ENCODE data around the gene HOOK2. TPM values are rescaled to one million over a fixed set of nuclear protein-coding genes. Genes with fewer than 3 reads are reported as not detected.

The HOOK2 gene
- total RNA-seq, 1 experiment from 2014 or later = 96.3 TPM

- DNase-seq (ENCODE audit: low read depth, low spot score) = no peak
- peak overlapping the region; percentile 93 for H3K9ac ChIP-seq (ENCODE audit: low read length)
- H3K4me3 ChIP-seq (replicated peaks in 1 of 2; ENCODE audit: low read depth in 1 of 2, low read length in 2 of 2) = peak overlapping the region; percentile 77 to 84
- TF ChIP-seq TCF7L2 (IDR thresholded peaks at IDR 0.05; ENCODE audit: borderline replicate concordance, extremely low read depth, insufficient read depth, insufficient read length) (no peak), ZFX (IDR thresholded peaks at IDR 0.05) (peak; percentile 61)
- H3K36me3 ChIP-seq (ENCODE audit: control insufficient read depth in 1 of 2, insufficient read depth in 2 of 2, low read length in 2 of 2) = no peaks in the 10 kb centered on the region
- ChIA-PET RAD21 (ENCODE audit: low non-redundant PET in 1 of 2, low total read pairs in 2 of 2, uncharacterized antibody in 2 of 2, unreplicated experiment in 2 of 2) (interaction anchor here in 1 of 2 experiments (1.2 kb wide), 1 partner anchor 10 kb away, joined by 4 read pairs; no protein-coding TSS in a partner anchor), POLR2A (interaction anchor here (1.5 kb wide), 1 partner anchor 865 kb away, joined by 3 read pairs; the partner anchor contains the start of gene ZNF700), CTCF (interaction anchor here (1.8 to 7.4 kb wide), 2 partner anchors 13 to 23 kb away, joined by 9 to 88 read pairs; partner anchors contain the start of gene HOOK2)
- no peaks in the 10 kb centered on the region for H3K9me2 ChIP-seq (ENCODE audit: insufficient read depth)
- no peaks in the 10 kb centered on the region for H3K27me3 ChIP-seq (ENCODE audit: insufficient read depth, low read length)
- intact Hi-C loops (cut with micrococcal nuclease) = no loop called here
- BruUV-seq (replicated peaks) = no TSS peak
- peak overlapping the region; percentile 99 for H3K4me2 ChIP-seq (ENCODE audit: low read length)
- no peak overlapping the region for H2AFZ ChIP-seq (ENCODE audit: low read depth, low read length, poor library complexity, severe bottlenecking)
- H3K27ac ChIP-seq (ENCODE audit: low read depth, low read length) = peak overlapping the region; percentile 96
- no peaks in the 10 kb centered on the region for H4K20me1 ChIP-seq (ENCODE audit: insufficient read depth)
- H3K79me2 ChIP-seq (ENCODE audit: insufficient read depth, low read length) = peaks cover 19% of the 10 kb centered on the region
- peaks cover 63 to 92% of the 10 kb centered on the region in 2 experiments for H3K4me1 ChIP-seq (ENCODE audit: control insufficient read depth in 1 of 2, insufficient read depth in 2 of 2, low read length in 2 of 2)
- H3K9me3 ChIP-seq (ENCODE audit: control insufficient read depth in 1 of 2, insufficient read depth in 1 of 2, low read depth in 1 of 2, low read length in 2 of 2) = no peaks in the 10 kb centered on the region
- peak; percentile 3 for ATAC-seq
Observed at GRCh38 chr19:12789098-12789903, 13.9 kb upstream of the HOOK2 start.

- H3K27me3 ChIP-seq (ENCODE audit: insufficient read depth, low read length) = no peaks in the 10 kb centered on the region
- peak overlapping the region; percentile 77 to 84 for H3K4me3 ChIP-seq (replicated peaks in 1 of 2; ENCODE audit: low read depth in 1 of 2, low read length in 2 of 2)
- H3K9ac ChIP-seq (ENCODE audit: low read length) = peak overlapping the region; percentile 93
- H4K20me1 ChIP-seq (ENCODE audit: insufficient read depth) = no peaks in the 10 kb centered on the region
- no peaks in the 10 kb centered on the region for H3K9me3 ChIP-seq (ENCODE audit: control insufficient read depth in 1 of 2, insufficient read depth in 1 of 2, low read depth in 1 of 2, low read length in 2 of 2)
- TSS peak; percentile 57 for BruUV-seq (replicated peaks)
- H3K36me3 ChIP-seq (ENCODE audit: control insufficient read depth in 1 of 2, insufficient read depth in 2 of 2, low read length in 2 of 2) = no peaks in the 10 kb centered on the region
- H3K4me1 ChIP-seq (ENCODE audit: control insufficient read depth in 1 of 2, insufficient read depth in 2 of 2, low read length in 2 of 2) = peaks cover 64 to 92% of the 10 kb centered on the region in 2 experiments
- ChIA-PET RAD21 (ENCODE audit: low non-redundant PET in 1 of 2, low total read pairs in 2 of 2, uncharacterized antibody in 2 of 2, unreplicated experiment in 2 of 2) (interaction anchor here in 1 of 2 experiments (1.2 kb wide), 1 partner anchor 10 kb away, joined by 4 read pairs; no protein-coding TSS in a partner anchor), CTCF (interaction anchor here (1.8 to 7.4 kb wide), 2 partner anchors 12 to 23 kb away, joined by 9 to 88 read pairs; partner anchors contain the start of gene HOOK2), POLR2A (interaction anchor here (1.5 kb wide), 1 partner anchor 864 kb away, joined by 3 read pairs; the partner anchor contains the start of gene ZNF700)
- no peaks in the 10 kb centered on the region for H3K9me2 ChIP-seq (ENCODE audit: insufficient read depth)
- intact Hi-C loops (cut with micrococcal nuclease) = no loop called here
- ATAC-seq (no peak), DNase-seq (ENCODE audit: low read depth, low spot score) (no peak)
- peaks cover 19% of the 10 kb centered on the region for H3K79me2 ChIP-seq (ENCODE audit: insufficient read depth, low read length)
- peak overlapping the region; percentile 96 for H3K27ac ChIP-seq (ENCODE audit: low read depth, low read length)
- TF ChIP-seq RAD21 (IDR thresholded peaks at IDR 0.05; ENCODE audit: low read depth) (no peak), POLR2A (IDR thresholded peaks at IDR 0.05; ENCODE audit: borderline replicate concordance, extremely low read depth, insufficient read depth, insufficient read length) (no peak), CTCF (IDR thresholded peaks at IDR 0.05 in 2 of 3, conservative IDR thresholded peaks at IDR 0.05 in 1 of 3; ENCODE audit: borderline replicate concordance in 1 of 3, insufficient read depth in 1 of 3, low read depth in 2 of 3, low read length in 2 of 3) (no peak), POLR2AphosphoS5 (IDR thresholded peaks at IDR 0.05; ENCODE audit: low read depth, low read length) (peak; percentile 48), SIN3A (IDR thresholded peaks at IDR 0.05; ENCODE audit: low read depth) (no peak), ELF1 (IDR thresholded peaks at IDR 0.05; ENCODE audit: borderline replicate concordance, low read depth) (no peak), CBX3 (IDR thresholded peaks at IDR 0.05; ENCODE audit: low read depth) (no peak), ZFX (IDR thresholded peaks at IDR 0.05) (0 out of 2 replicates have a peak, but pooled peaks have one; percentile 14), CEBPB (IDR thresholded peaks at IDR 0.05; ENCODE audit: low read depth) (no peak), YY1 (IDR thresholded peaks at IDR 0.05; ENCODE audit: extremely low read depth, insufficient replicate concordance, low read depth, low read length) (peak; percentile 38), ZBTB33 (IDR thresholded peaks at IDR 0.05; ENCODE audit: extremely low read depth, insufficient replicate concordance, low read length) (peak; percentile 47), EZH2 (IDR thresholded peaks at IDR 0.05) (no peak), TCF7L2 (IDR thresholded peaks at IDR 0.05; ENCODE audit: borderline replicate concordance, extremely low read depth, insufficient read depth, insufficient read length) (peak; percentile 61)
- H2AFZ ChIP-seq (ENCODE audit: low read depth, low read length, poor library complexity, severe bottlenecking) = no peak overlapping the region
- H3K4me2 ChIP-seq (ENCODE audit: low read length) = peak overlapping the region; percentile 99
Observed at GRCh38 chr19:12788682-12789097, 13.3 kb upstream of the HOOK2 start.

Measured in HCT116 (cell line).